Testis (tissue), 2 donors: ENCODE measurements around the gene EFNA2.
"Not testable (repeated sequence)": the region's sequence is repeated elsewhere in the genome, so short reads cannot be mapped to it uniquely, and the experiment has no call there.

ENCODE experiments used
- POLR2A ChIP-seq: fragments of 450-650 bp; IDR thresholded peaks from one replicate; pipeline ENCODE4 v1.6.1; 2017; ENCODE audit warnings: antibody characterized with exemption, mild to moderate bottlenecking, moderate library complexity
- TF ChIP-seq, protein P1 (sequence below), 3 experiments: fragments of 450-650 bp in 2 of 3; fragments of 200-600 bp in 1 of 3; sonication (generic) in 1 of 3; IDR thresholded peaks; one replicate each; pipeline ENCODE4 v1.5.1; 2016 to 2019; ENCODE audit warnings: antibody characterized with exemption in 3 of 3, mild to moderate bottlenecking in 2 of 3, moderate library complexity in 1 of 3

DNA sequence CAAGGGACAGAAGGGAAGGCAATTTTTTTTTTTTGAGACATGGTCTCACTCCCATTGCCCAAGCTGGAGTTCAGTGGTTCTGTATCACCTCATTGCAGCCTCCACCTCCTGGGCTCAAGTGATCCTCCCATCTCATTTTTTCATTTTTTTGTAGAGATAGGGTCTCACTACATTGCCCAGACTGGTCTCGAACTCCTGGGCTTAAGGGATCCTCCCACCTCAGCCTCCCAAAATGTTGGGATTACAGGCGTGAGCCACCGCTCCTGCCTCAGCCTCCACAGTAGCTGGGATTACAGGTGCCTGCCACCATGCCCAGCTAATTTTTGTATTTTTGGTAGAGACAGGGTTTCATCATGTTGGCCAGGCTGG, 34.6 kb downstream of the EFNA2 start:
- TF ChIP-seq POLR2A = not testable (repeated sequence)
- TF ChIP-seq, protein P1, sequence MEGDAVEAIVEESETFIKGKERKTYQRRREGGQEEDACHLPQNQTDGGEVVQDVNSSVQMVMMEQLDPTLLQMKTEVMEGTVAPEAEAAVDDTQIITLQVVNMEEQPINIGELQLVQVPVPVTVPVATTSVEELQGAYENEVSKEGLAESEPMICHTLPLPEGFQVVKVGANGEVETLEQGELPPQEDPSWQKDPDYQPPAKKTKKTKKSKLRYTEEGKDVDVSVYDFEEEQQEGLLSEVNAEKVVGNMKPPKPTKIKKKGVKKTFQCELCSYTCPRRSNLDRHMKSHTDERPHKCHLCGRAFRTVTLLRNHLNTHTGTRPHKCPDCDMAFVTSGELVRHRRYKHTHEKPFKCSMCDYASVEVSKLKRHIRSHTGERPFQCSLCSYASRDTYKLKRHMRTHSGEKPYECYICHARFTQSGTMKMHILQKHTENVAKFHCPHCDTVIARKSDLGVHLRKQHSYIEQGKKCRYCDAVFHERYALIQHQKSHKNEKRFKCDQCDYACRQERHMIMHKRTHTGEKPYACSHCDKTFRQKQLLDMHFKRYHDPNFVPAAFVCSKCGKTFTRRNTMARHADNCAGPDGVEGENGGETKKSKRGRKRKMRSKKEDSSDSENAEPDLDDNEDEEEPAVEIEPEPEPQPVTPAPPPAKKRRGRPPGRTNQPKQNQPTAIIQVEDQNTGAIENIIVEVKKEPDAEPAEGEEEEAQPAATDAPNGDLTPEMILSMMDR (IDR thresholded peaks at IDR 0.05) = not testable (repeated sequence)
